ENCODE results near the gene TNFRSF1B.

Gene TNFRSF1B

GRCh38 chr1:12142141-12142823 is 24.5 kb upstream of the TNFRSF1B start:
- DNase-seq, result no peak

DNA sequence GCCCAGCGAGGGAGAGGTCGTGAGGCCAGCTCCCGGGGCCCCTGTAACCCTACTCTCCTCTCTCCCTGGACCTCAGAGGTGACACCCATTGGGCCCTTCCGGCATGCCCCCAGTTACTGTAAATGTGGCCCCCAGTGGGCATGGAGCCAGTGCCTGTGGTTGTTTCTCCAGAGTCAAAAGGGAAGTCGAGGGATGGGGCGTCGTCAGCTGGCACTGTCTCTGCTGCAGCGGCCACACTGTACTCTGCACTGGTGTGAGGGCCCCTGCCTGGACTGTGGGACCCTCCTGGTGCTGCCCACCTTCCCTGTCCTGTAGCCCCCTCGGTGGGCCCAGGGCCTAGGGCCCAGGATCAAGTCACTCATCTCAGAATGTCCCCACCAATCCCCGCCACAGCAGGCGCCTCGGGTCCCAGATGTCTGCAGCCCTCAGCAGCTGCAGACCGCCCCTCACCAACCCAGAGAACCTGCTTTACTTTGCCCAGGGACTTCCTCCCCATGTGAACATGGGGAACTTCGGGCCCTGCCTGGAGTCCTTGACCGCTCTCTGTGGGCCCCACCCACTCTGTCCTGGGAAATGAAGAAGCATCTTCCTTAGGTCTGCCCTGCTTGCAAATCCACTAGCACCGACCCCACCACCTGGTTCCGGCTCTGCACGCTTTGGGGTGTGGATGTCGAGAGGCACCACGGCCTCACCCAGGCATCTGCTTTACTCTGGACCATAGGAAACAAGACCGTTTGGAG is 23.7 kb upstream of the TNFRSF1B start:
- DNase-seq, result no peak

GRCh38 chr1:12143631-12144155 is 23.1 kb upstream of the TNFRSF1B start:
- DNase-seq, result no peak

DNA sequence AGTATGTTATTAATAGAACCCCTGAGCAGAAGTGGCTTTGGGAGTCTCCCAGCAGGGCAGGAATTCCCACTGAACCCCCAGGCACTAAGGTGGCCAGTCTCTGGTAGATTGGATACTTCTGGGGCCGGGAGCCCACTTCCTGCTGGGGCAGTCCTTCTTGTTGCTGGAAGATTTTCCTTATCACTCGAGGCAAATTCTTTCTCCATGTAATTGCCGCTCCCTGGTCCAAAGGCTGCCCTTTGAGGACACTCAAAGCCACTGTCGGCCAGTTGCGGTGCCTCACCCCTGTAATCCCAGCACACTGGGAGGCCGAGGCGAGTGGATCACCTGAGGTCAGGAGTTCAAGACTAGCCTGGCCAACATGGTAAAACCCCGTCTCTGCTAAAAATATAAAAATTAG is 22.6 kb upstream of the TNFRSF1B start:
- DNase-seq, result no peak

GRCh38 chr1:12144969-12145368 is 21.8 kb upstream of the TNFRSF1B start:
- no peak for DNase-seq

DNA sequence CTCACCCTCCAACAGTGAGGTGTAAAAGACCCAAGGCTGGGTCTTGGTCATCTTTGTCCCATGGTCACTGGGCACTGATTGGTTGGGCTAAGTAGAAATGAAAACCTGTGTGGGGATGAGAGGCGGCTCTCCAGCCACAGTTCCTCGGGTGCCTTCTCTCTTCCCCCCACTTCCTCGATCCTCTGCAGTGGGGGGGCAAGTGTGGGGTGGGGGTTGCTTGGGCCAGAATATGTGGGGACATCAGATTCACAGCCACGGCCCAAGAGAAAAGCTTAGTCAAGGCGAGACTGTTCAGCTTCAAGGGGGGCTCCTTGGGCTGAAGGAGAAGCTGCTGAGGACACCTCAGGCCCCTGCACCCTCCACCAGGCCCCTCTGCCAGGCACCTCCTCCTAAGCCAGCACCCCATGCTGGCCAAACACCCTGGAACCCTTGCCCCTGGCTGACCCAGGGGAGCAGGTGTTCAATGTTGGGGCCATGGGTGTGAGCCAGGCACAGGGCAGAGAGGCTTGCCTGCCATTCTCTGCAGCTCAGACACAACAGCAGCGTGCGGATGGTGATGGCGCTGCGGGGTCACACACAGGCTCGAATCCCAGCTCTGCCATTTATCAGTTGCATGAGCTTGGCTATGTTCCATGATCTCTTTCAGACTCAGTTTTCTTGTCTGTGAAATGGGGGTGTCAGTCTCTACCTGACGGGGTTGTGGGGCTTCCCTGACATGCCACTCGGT is 21.0 kb upstream of the TNFRSF1B start:
- DNase-seq, result no peak

GRCh38 chr1:12146343-12147112 is 20.3 kb upstream of the TNFRSF1B start:
- no peak for DNase-seq

GRCh38 chr1:12147201-12147701 is 19.5 kb upstream of the TNFRSF1B start:
- no peak for DNase-seq

DNA sequence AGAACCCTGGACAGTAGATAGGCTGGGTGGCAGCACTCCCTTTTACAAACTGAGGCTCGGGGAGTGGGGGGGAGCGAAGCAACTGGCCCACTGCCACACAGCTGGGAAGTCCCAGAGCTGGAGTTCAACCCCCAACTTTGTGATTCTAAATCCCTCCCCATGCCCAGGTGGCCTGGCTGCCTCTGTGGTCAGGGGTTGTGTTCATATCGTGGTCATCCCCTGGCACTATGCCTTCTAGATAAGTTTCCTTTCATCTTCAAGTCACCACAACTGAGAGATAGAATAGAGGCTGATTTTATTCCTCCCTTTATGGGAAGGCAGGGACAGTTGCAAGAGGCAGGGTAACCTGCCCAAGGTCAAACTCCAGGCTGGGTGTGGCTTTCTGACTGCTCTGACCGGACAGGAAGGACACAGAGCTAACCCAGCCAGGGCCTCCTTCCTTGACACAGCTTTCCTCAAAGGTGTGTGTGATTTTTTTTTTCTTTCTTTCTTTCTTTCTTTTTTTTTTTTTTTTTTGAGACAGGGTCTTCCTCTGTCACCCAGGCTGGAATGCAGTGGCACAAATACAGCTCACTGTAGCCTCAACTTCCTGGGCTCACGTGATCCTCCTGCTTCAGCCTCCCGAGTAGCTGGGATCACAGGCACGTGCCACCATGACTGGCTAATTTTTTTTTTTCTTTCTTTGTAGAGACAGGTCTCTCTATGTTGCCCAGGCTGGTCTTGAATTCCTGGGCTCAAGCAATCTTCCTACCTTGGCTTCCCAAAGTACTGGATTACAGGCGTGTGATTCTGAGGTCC is 18.4 kb upstream of the TNFRSF1B start:
- no peak for DNase-seq

DNA sequence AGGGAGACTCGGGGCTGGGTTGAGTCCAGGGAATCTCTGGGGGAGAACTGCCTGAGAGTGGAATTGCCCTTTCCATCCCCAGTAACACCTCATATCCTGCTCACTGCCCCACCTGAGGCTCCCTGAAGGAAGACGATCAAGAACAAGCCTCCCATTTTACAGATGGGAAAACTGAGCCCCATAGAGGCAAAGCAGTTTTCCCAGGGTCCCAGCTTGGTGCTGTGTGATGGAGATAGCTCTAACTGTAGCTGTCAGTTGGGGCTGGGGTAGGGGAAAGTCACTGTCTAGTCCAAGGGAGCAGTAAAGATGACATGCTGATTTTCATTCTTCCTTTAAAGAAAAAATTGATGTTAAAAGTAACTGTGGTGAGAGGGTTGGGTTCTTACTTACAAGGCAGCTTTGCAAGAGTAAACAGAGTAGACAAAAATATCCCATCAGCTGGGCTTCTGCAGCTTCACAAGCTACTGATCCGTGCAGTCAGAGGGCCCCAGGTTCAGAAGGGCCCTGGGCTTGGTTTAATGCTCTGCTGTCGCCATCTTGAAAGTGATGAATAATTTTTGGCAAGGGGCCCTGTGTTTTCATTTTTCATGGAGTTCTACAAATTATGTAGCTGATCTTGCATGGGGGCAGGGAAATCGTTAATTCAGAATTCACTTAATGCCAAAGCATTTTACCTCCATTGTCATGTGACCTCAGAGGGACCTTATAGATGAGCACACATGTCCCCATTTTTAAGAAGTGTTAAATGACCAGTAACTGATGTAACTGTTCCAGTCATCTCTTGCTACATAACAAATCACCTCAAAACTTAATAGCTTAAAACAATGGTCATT is 17.6 kb upstream of the TNFRSF1B start:
- no peak for DNase-seq

GRCh38 chr1:12149791-12150175 is 17.0 kb upstream of the TNFRSF1B start:
- DNase-seq, result no peak

DNA sequence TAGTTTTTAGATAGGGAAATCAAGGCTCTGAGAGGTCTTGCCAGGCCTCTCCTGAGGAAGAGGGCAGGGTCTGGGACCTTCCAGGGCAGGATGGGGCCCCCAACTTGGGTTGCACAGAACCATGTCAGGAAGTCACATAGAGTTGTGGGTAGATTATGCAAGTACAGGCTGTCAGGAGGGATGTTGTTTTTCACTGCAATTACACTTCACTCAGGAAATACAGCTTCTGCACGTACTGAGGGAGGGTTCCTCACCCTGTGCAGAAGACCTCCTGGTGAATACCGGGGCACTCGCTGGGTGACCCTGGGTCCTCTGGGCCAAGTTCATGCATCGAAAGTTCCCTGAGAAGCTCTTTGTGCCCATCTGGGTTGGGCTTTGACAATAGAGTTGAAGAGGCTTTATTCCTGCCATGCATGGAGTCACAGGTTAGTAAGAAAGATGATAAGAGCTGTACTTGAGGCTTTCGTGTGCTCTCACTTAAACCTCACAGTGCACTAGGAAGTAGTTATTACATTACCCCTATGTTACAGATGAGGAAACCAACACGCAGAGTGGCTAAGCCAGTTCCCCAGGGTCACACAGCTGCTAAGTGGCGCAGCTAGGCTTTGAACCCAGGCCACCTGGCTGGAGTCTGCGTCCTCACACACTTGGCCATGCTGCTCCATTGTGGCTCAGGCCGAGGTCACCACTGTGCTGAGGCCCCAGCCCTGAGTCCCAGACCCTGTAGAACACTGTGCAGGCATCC is 16.2 kb upstream of the TNFRSF1B start:
- DNase-seq, result no peak

- no peak for DNase-seq
These were observed 15.3 kb upstream of the TNFRSF1B start for GRCh38 chr1:12151465-12151864.

- no peak for DNase-seq
These were observed 14.5 kb upstream of the TNFRSF1B start for GRCh38 chr1:12152113-12152891.

GRCh38 chr1:12153181-12153785 is 13.5 kb upstream of the TNFRSF1B start:
- DNase-seq, result no peak

GRCh38 chr1:12155328-12155727 is 11.5 kb upstream of the TNFRSF1B start:
- no peak for DNase-seq

DNA sequence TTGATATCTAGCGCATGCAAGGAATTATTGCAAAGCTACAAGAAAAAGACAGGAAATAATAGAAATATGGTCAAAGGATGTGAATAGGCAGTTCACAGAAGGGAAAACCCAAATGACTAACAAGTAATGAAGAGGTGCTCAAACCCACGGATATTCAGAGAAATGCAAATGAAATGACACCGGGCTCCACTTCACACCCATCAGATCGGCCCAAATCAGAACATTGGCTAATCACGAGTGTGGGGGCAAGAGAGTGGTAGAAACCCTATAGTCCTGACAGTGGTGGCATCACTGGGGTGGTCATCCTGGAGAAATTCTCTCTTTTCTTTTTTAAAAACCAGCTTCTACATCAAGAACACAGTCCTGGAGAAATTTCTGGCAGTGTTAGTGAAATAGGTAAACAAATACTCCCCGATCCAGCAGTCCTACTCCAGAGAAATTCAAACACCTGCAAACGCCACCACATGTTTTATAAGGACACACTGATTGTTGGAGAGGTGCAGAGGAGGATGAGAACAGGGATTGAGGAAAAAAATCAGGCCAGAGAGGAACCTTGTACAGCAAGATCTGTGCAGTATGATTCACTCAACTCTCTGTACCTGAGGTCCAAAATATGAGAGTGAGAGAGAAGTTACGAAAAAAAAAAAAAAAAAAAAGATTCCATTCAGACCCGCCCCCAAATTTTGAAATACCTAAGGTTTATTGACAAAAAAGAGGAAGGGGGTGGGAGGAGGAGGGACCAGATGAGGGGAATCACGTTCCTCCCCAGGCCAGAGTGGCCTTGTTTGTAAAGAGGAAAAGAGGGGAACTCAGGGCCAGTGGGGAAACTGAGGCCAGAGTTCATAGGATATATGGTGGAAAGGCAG is 9.2 kb upstream of the TNFRSF1B start:
- no peak for DNase-seq
